Liver (tissue), 3 donors: Measurements from ENCODE around the gene ADGRA3.

Source experiments
- CTCF ChIP-seq: fragments of 150-350 bp; IDR thresholded peaks from 2 replicates; pipeline ENCODE4 v1.5.1; 2017; ENCODE audit warnings: improper control_type of control experiment, low read depth, low read length; ENCODE audit not compliant: missing input control
- HNF4A ChIP-seq, 2 donors: conservative IDR thresholded peaks; 2 replicates each; pipeline ENCODE4 v1.6.1; 2016; ENCODE audit warnings: antibody characterized with exemption in 2 of 2, mild to moderate bottlenecking in 2 of 2
- JUND ChIP-seq, 2 donors: IDR thresholded peaks; 2 replicates each; pipeline ENCODE4 v1.6.1; 2016; ENCODE audit warnings: antibody characterized with exemption in 2 of 2
- TF ChIP-seq, protein P1 (sequence below): IDR thresholded peaks from 2 replicates; pipeline ENCODE4 v1.6.1; 2016; ENCODE audit warnings: antibody characterized with exemption
- donor health status: healthy.
- donor health status: healthy.

DNA sequence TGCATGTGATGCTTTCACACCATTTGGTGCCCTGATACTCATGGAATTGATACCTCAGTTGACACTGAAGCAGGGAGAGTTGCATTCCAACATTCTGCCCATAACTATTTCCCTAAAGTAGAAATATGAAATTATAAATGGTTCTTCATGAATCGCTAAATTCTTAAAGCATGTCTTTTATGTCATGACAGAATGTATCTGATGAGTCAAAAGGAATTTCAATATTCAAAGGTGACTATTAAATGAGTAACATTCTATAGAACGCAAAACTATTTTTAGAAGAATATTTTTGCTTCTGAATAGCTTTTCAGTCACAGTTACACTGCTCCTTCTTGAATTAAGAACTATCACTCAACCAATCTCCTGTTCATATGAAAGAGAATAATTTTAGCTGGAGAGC lies 152.8 kb downstream of the ADGRA3 start:
- TF ChIP-seq HNF4A (conservative IDR thresholded peaks at IDR 0.05) (no peak), CTCF (no peak), JUND (IDR thresholded peaks at IDR 0.05) (no peak)
- TF ChIP-seq, protein P1, sequence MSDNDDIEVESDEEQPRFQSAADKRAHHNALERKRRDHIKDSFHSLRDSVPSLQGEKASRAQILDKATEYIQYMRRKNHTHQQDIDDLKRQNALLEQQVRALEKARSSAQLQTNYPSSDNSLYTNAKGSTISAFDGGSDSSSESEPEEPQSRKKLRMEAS = no peak
